Right atrium auricular region (tissue), 2 donors: ENCODE data around the gene MIGA2. TPM values are rescaled to one million over a fixed set of nuclear protein-coding genes. Genes with fewer than 3 reads are reported as not detected.

ENCODE experiments used
- DNase-seq: peaks from one replicate; pipeline ENCODE4 v3.0.0-alpha.2; 2019; ENCODE audit warnings: low spot score
- H3K27ac ChIP-seq, 2 donors: fragments of 200-600 bp; sonication (generic); 1 replicate in 1 of 2; 2 replicates in 1 of 2; pipeline ENCODE4 v1.5.1; 2016 to 2019
- H3K27me3 ChIP-seq, 2 donors: fragments of 200-600 bp; sonication (generic); one replicate each; pipeline versions ENCODE4 v1.5.1 to v1.6.0; 2017 to 2019
- H3K36me3 ChIP-seq: fragments of 200-600 bp; sonication (generic); one replicate; pipeline ENCODE4 v1.5.1; 2016
- H3K4me1 ChIP-seq, 2 donors: fragments of 200-600 bp; sonication (generic); one replicate each; pipeline versions ENCODE4 v1.5.1 to v1.6.0; 2017 to 2019
- H3K4me3 ChIP-seq, 2 donors: fragments of 200-600 bp; sonication (generic); 1 replicate in 1 of 2; 2 replicates in 1 of 2; pipeline ENCODE4 v1.5.1; 2017 to 2019; ENCODE audit warnings: mild to moderate bottlenecking in 1 of 2, moderate library complexity in 1 of 2
- H3K9me3 ChIP-seq, 2 donors: fragments of 200-600 bp; sonication (generic); one replicate each; pipeline ENCODE4 v1.5.1; 2019
- CTCF ChIP-seq, 2 donors: fragments of 200-600 bp; sonication (generic); IDR thresholded peaks; one replicate each; pipeline ENCODE4 v1.5.1; 2019; ENCODE audit warnings: antibody characterized with exemption in 2 of 2
- total RNA-seq, 2 donors: library from RNA; depleted of rRNA; stranded (reverse); fragments of >200 nt; gene quantifications; one replicate each; pipeline ENCODE4 v1.1.0, GENCODE V29; 2016

Gene MIGA2
- total RNA-seq, 2 donors from 2014 or later, result 34.2 to 40.2 TPM

GRCh38 chr9:129006328-129007034 is 29.9 kb upstream of the MIGA2 start:
- peak overlapping the region; percentile 51 to 66 for H3K27ac ChIP-seq
- H3K4me3 ChIP-seq, result no peak overlapping the region
- peak; percentile 82 to 87 for TF ChIP-seq CTCF (IDR thresholded peaks at IDR 0.05)
- H3K9me3 ChIP-seq, result no peaks in the 10 kb centered on the region
- peak; percentile 71 for DNase-seq
- no peaks in the 10 kb centered on the region for H3K27me3 ChIP-seq
- peaks cover 0 to 14% of the 10 kb centered on the region in 2 donors for H3K4me1 ChIP-seq
- peaks cover 57% of the 10 kb centered on the region for H3K36me3 ChIP-seq

- Histone ChIP-seq H3K27me3 (no peaks in the 10 kb centered on the region), H3K36me3 (peaks cover 49% of the 10 kb centered on the region), H3K27ac (peak overlapping the region; percentile 51 to 66), H3K4me1 (peaks cover 0 to 14% of the 10 kb centered on the region in 2 donors), H3K9me3 (no peaks in the 10 kb centered on the region), H3K4me3 (no peak overlapping the region)
- peak; percentile 65 for DNase-seq
- TF ChIP-seq CTCF (IDR thresholded peaks at IDR 0.05), result no peak
These were observed 29.2 kb upstream of the MIGA2 start for GRCh38 chr9:129007035-129007765.

DNA sequence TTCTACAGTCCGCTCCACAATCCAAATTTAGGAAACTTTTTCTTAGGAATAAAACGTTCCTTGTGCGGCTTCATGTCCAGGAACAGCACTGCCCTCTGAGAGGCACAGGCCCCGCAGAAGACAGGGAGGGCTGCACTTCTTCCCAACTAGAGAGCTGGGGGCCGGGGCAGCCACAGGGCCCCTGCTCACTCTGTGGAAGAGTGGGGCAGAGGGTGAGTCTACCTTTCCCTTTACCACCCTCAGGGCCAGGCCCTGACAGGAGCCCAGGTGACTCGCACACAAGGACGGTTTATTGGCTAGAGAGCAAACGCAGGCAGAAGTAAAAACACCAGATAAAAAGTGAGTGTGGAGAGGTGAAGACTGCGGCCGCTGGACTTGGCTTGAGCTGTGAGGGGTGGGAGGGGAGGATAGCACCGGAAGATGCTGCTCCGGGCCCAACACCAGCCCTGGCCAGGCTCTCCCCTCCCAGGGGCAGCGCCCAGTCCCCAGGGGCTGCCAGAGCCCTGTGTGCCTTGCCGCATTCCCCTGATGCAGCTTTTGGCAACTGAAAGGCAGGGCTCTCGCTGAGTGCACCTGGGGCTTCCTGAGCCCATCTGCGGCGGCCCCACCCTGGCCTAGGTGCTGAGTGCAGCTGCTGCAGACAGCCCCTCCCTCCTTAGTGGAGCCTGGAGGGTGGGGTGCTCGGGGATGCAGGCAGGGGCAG is 28.5 kb upstream of the MIGA2 start:
- Histone ChIP-seq H3K27ac (no peak overlapping the region), H3K4me3 (no peak overlapping the region), H3K27me3 (no peaks in the 10 kb centered on the region), H3K4me1 (peaks cover 0 to 14% of the 10 kb centered on the region in 2 donors), H3K9me3 (no peaks in the 10 kb centered on the region), H3K36me3 (peaks cover 42% of the 10 kb centered on the region)
- no peak for TF ChIP-seq CTCF (IDR thresholded peaks at IDR 0.05)
- no peak for DNase-seq

- Histone ChIP-seq H3K4me1 (peaks cover 0 to 14% of the 10 kb centered on the region in 2 donors), H3K9me3 (no peaks in the 10 kb centered on the region), H3K27me3 (no peaks in the 10 kb centered on the region), H3K4me3 (no peak overlapping the region), H3K36me3 (peaks cover 37% of the 10 kb centered on the region), H3K27ac (no peak overlapping the region)
- no peak for DNase-seq
- TF ChIP-seq CTCF (IDR thresholded peaks at IDR 0.05), result no peak
These were observed 27.9 kb upstream of the MIGA2 start for GRCh38 chr9:129008469-129008965.

DNA sequence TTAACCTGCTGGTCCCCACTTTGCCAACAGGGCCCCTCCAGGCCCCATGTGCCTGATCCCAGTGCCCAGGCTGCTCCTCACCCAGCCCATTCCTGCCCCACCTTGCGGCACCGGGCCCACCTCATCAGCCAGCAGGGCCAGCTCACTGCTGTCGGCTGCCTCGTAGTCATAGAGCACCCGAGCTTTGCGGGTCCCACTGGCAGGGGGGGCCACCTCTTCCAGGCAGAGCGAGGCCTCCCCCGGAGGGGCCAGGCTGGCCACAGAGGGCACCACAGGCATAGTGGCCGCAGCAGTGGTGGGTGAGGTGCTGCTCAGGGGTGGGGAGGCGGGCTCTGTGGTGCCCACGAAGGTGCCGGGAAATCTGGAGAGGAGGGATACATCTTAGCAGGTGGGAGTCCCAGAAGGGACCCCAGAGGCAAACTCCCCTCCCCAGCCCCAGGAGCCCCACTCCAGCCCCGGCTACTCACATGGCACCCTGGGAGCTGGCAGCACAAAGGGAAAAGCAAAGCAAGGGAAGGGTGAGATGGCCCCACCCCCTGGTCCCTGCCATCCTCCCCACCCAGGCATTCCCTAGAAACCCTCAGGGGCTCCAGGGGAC is 27.3 kb upstream of the MIGA2 start:
- DNase-seq, result no peak
- no peak overlapping the region for H3K27ac ChIP-seq
- H3K9me3 ChIP-seq, result no peaks in the 10 kb centered on the region
- H3K36me3 ChIP-seq, result peaks cover 41% of the 10 kb centered on the region
- no peak overlapping the region for H3K4me3 ChIP-seq
- H3K4me1 ChIP-seq, result peaks cover 0 to 14% of the 10 kb centered on the region in 2 donors
- no peak for TF ChIP-seq CTCF (IDR thresholded peaks at IDR 0.05)
- H3K27me3 ChIP-seq, result no peaks in the 10 kb centered on the region
